Activated CD4-positive, alpha-beta memory T cell treated with anti-CD3 and anti-CD28 coated beads, Interleukin-2, amount 10 ng/mL, durations not matched to agents 7 days and 5 days (primary cell): Measurements from ENCODE around the gene GCA. TPM values are rescaled to one million over a fixed set of nuclear protein-coding genes. Genes with fewer than 3 reads are reported as not detected.

ENCODE experiments used
- CTCF ChIA-PET: fragments of 350-600 bp; sonication (Branson Sonifier 250); formaldehyde crosslinking; loops from one replicate; lab custom pipeline; 2021; ENCODE audit warnings: antibody characterized with exemption, inconsistent platforms; lab: Charles Lee
- POLR2A ChIA-PET: fragments of 350-600 bp; sonication (Branson Sonifier 250); formaldehyde crosslinking; loops from one replicate; lab custom pipeline; 2021; ENCODE audit warnings: antibody characterized with exemption; lab: Charles Lee
- DNase-seq: peaks from one replicate; pipeline ENCODE4 v3.0.0-alpha.2; 2020
- H3K27ac Mint-ChIP-seq: one replicate; pipeline ENCODE4 v1.8.0; 2021; ENCODE audit warnings: mild to moderate bottlenecking, mixed read lengths
- H3K27me3 Mint-ChIP-seq: one replicate; pipeline ENCODE4 v1.8.0; 2021; ENCODE audit warnings: mixed read lengths
- H3K36me3 Mint-ChIP-seq: one replicate; pipeline ENCODE4 v1.8.0; 2021; ENCODE audit warnings: low read depth, mixed read lengths
- H3K4me1 Mint-ChIP-seq: one replicate; pipeline ENCODE4 v1.8.0; 2021; ENCODE audit warnings: mixed read lengths
- H3K4me3 Mint-ChIP-seq: one replicate; pipeline ENCODE4 v1.8.0; 2021; ENCODE audit warnings: mild to moderate bottlenecking, mixed read lengths
- H3K9me3 Mint-ChIP-seq: one replicate; pipeline ENCODE4 v1.8.0; 2021; ENCODE audit warnings: mixed read lengths
- total RNA-seq, 2 experiments: library from RNA; stranded (reverse); gene quantifications; one replicate each; pipeline ENCODE4 v1.2.3, GENCODE V29; 2021

GCA gene
- total RNA-seq, 2 experiments from 2014 or later, result 15.4 to 17.0 TPM

- POLR2A ChIA-PET, result interaction anchor here (3.2 kb wide), 1 partner anchor 8 kb away, joined by 22 read pairs; no protein-coding TSS in a partner anchor
- peaks cover 73% of the 10 kb centered on the region for H3K4me1 Mint-ChIP-seq
- no peak for DNase-seq
- CTCF ChIA-PET, result interaction anchor here (1.0 to 3.7 kb wide), 8 partner anchors 11 to 20 kb away, joined by 3 to 20 read pairs (median 6); no protein-coding TSS in a partner anchor
- H3K27me3 Mint-ChIP-seq, result no peaks in the 10 kb centered on the region
- H3K27ac Mint-ChIP-seq, result peak overlapping the region; percentile 94
- H3K36me3 Mint-ChIP-seq, result peaks cover 46% of the 10 kb centered on the region
- H3K9me3 Mint-ChIP-seq, result no peaks in the 10 kb centered on the region
- peak overlapping the region; percentile 89 for H3K4me3 Mint-ChIP-seq
Measured at GRCh38 chr2:162316590-162316989, 27.3 kb upstream of the GCA start.

DNA sequence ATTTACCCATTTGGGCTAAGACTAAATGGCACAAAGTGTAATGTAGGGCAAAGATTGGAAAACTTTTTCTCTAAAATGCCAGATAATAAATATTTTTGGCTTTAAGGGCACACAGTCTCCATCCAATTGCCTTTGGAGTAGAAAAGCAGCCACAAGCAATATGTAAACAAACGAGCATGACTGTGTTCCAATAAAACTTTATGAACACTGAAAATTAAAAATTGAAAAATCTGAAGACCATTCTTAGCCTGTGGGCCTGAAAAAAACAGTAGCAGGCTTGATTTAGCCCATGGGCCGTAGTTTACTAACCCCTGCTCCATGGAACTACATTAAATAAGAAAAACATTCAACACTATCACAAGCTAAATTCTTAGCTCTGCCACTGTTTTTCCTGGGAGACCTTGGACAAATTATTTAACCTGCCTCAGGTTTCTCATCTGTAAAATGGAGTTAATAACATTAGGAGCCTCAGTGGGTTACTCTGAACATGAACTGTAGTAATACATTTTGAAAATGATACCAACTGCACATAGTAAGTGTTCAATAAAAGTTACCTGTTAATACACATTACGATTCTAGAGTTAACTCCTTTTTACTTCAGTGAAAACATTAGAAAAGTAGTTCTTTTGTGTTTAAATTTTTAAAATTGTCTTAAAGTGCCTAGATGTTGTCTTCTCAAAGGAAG, 26.7 kb upstream of the GCA start:
- peak overlapping the region; percentile 89 for H3K4me3 Mint-ChIP-seq
- no peaks in the 10 kb centered on the region for H3K27me3 Mint-ChIP-seq
- ChIA-PET CTCF (interaction anchor here (1.1 to 3.9 kb wide), 6 partner anchors 11 to 37 kb away, joined by 3 to 41 read pairs (median 13); no protein-coding TSS in a partner anchor), POLR2A (interaction anchor here (0.8 to 3.2 kb wide), 5 partner anchors 9 to 364 kb away, joined by 3 to 22 read pairs (median 5); partner anchors contain the start of gene DPP4)
- peaks cover 67% of the 10 kb centered on the region for H3K4me1 Mint-ChIP-seq
- DNase-seq, result no peak
- no peaks in the 10 kb centered on the region for H3K9me3 Mint-ChIP-seq
- peaks cover 41% of the 10 kb centered on the region for H3K36me3 Mint-ChIP-seq
- H3K27ac Mint-ChIP-seq, result peak overlapping the region; percentile 94

GRCh38 chr2:162317861-162318327, 26.0 kb upstream of the GCA start:
- peak; percentile 41 for DNase-seq
- Mint-ChIP-seq H3K4me3 (peak overlapping the region; percentile 89), H3K4me1 (peaks cover 60% of the 10 kb centered on the region), H3K36me3 (peaks cover 40% of the 10 kb centered on the region), H3K9me3 (no peaks in the 10 kb centered on the region), H3K27ac (peak overlapping the region; percentile 94), H3K27me3 (no peaks in the 10 kb centered on the region)
- ChIA-PET CTCF (interaction anchor here (1.1 to 3.9 kb wide), 8 partner anchors 10 to 192 kb away, joined by 3 to 41 read pairs (median 8); partner anchors contain the start of gene GCA), POLR2A (interaction anchor here (0.8 to 3.2 kb wide), 12 partner anchors 10 to 1182 kb away, joined by 3 to 22 read pairs (median 5); partner anchors contain the start of genes DPP4 and GCA)

DNA sequence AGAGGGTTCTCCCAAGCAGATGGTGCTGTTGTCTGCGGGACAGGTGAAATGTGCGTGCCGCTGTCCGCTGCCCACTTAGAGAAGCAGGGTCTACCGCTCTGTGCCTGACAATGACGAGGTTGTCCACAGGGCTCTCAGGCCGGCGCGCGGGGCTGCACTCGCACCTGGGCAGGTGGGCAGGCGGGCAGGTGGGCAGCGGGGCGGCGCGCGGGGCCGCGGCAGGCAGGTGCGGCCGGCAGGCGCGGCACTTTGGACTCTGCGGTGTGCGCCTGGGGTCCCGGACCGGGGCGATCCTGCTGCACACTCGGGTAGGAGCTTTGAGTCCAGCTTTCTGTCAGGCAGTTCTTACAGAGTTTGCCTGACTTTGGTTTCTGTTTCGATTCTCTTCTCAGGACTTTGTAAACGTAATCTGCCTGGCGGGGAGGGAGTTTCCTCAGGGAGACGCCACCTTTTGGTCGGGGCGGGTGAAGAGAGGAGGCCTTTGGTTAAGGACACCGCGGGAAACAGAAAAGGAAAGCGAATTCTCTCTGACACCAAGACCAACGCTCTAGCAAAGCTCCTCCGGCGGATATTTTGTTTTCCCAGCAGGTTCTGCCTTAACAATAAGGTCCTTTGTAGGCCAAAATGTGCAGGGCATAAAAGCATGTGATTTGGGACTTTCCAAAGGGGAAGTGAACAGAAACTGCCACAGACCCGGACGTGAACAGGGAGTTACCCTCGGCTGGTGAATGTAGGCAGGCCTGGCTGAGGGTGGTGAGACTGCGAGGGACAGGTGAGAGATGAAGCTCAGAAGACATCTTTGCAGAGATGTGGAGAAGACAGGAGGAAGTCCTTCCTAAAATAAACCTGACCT, 25.4 kb upstream of the GCA start, which contains the start of gene IFIH1:
Gene IFIH1 (minus strand): TSS at position 357 of the 853 bp plus-strand sequence. CDS start 377 bp downstream, outside the sequence.
- H3K27me3 Mint-ChIP-seq, result no peaks in the 10 kb centered on the region
- H3K9me3 Mint-ChIP-seq, result no peaks in the 10 kb centered on the region
- peaks cover 39% of the 10 kb centered on the region for H3K36me3 Mint-ChIP-seq
- ChIA-PET CTCF (interaction anchor here (0.8 to 3.9 kb wide), 12 partner anchors 10 to 372 kb away, joined by 3 to 41 read pairs (median 6); partner anchors contain the start of gene GCA), POLR2A (interaction anchor here (0.9 to 3.2 kb wide), 21 partner anchors 10 to 1182 kb away, joined by 3 to 22 read pairs (median 5); partner anchors contain the start of genes DPP4 and GCA)
- H3K4me1 Mint-ChIP-seq, result peaks cover 57% of the 10 kb centered on the region
- H3K27ac Mint-ChIP-seq, result peak within 1 kb of the TSS; percentile 94
- H3K4me3 Mint-ChIP-seq, result peak within 1 kb of the TSS; percentile 89
- peak; percentile 82 for DNase-seq

- DNase-seq, result no peak
- POLR2A ChIA-PET, result no interaction called here
- no peaks in the 10 kb centered on the region for H3K27me3 Mint-ChIP-seq
- no peaks in the 10 kb centered on the region for H3K9me3 Mint-ChIP-seq
- H3K4me3 Mint-ChIP-seq, result peak overlapping the region; percentile 6
- peaks cover 35% of the 10 kb centered on the region for H3K4me1 Mint-ChIP-seq
- no peak overlapping the region for H3K27ac Mint-ChIP-seq
- CTCF ChIA-PET, result interaction anchor here (1.5 to 3.9 kb wide), 2 partner anchors 14 to 22 kb away, joined by 3 to 41 read pairs; no protein-coding TSS in a partner anchor
- peaks cover 28% of the 10 kb centered on the region for H3K36me3 Mint-ChIP-seq
Measured at GRCh38 chr2:162320864-162321517, 22.9 kb upstream of the GCA start.

- Mint-ChIP-seq H3K27me3 (no peaks in the 10 kb centered on the region), H3K36me3 (peaks cover 17% of the 10 kb centered on the region), H3K4me1 (peaks cover 21% of the 10 kb centered on the region), H3K27ac (no peak overlapping the region), H3K9me3 (no peaks in the 10 kb centered on the region), H3K4me3 (no peak overlapping the region)
- CTCF ChIA-PET, result no interaction called here
- POLR2A ChIA-PET, result no interaction called here
- DNase-seq, result no peak
Measured at GRCh38 chr2:162324953-162325352, 19.0 kb upstream of the GCA start.

DNA sequence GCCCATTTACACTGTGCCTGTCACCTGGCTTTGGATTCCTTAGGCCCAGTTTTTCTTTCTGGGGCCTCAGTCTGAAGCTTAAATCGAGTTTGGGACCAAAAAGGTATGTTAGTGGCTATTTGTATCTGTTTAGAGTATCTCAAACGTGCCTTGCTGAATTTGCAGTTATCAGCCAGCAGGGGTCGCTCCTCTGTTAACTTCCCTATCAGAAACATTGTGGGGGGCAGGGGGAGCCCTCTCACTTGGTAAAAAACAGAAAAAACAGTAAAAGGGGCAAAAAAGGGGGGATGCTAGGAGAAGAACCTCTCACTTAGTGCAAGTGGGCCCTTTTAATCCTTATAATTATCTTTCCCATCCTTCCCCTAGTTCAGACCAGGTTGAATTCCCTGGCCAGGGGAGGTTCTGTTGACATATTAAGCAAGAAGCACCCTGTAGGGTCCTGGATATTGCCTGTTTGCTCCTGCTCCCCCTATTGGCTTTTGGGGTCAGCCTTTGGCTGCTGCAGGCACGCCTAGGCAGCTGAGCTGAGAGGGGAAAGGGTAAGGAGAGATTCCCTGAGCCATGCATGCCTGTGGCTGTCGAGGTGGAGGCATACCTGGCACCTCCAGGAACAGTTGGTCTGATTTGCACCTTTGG, 16.7 kb upstream of the GCA start:
- Mint-ChIP-seq H3K36me3 (peaks cover 12% of the 10 kb centered on the region), H3K27me3 (no peaks in the 10 kb centered on the region), H3K4me3 (no peak overlapping the region), H3K9me3 (no peaks in the 10 kb centered on the region), H3K27ac (no peak overlapping the region), H3K4me1 (peaks cover 5% of the 10 kb centered on the region)
- POLR2A ChIA-PET, result no interaction called here
- no peak for DNase-seq
- CTCF ChIA-PET, result interaction anchor here (0.7 to 2.9 kb wide), 2 partner anchors 9 to 16 kb away, joined by 3 to 20 read pairs; partner anchors contain the start of genes GCA and IFIH1

GRCh38 chr2:162327806-162328205, 16.1 kb upstream of the GCA start:
- no peak overlapping the region for H3K27ac Mint-ChIP-seq
- ChIA-PET POLR2A (interaction anchor here (0.6 kb wide), 1 partner anchor 39 kb away, joined by 3 read pairs; no protein-coding TSS in a partner anchor), CTCF (interaction anchor here (0.8 to 2.9 kb wide), 3 partner anchors 9 to 131 kb away, joined by 3 to 20 read pairs (median 5); partner anchors contain the start of gene IFIH1)
- no peak overlapping the region for H3K4me3 Mint-ChIP-seq
- no peaks in the 10 kb centered on the region for H3K27me3 Mint-ChIP-seq
- H3K9me3 Mint-ChIP-seq, result no peaks in the 10 kb centered on the region
- no peak for DNase-seq
- H3K36me3 Mint-ChIP-seq, result peaks cover 12% of the 10 kb centered on the region
- peaks cover 5% of the 10 kb centered on the region for H3K4me1 Mint-ChIP-seq

GRCh38 chr2:162328424-162329157, 15.3 kb upstream of the GCA start:
- CTCF ChIA-PET, result interaction anchor here (0.8 to 2.9 kb wide), 5 partner anchors 10 to 131 kb away, joined by 3 to 20 read pairs (median 3); partner anchors contain the start of gene IFIH1
- no peaks in the 10 kb centered on the region for H3K9me3 Mint-ChIP-seq

GRCh38 chr2:162330881-162331280, 13.1 kb upstream of the GCA start:
- Mint-ChIP-seq H3K9me3 (no peaks in the 10 kb centered on the region), H3K36me3 (peaks cover 4% of the 10 kb centered on the region), H3K27me3 (no peaks in the 10 kb centered on the region), H3K4me3 (no peak overlapping the region), H3K27ac (no peak overlapping the region), H3K4me1 (peaks cover 5% of the 10 kb centered on the region)
- ChIA-PET CTCF (no interaction called here), POLR2A (interaction anchor here (1.3 kb wide), 1 partner anchor 12 kb away, joined by 4 read pairs; no protein-coding TSS in a partner anchor)
- DNase-seq, result no peak

More at GRCh38 chr2:162328424-162329157, 15.3 kb upstream of the GCA start:
- POLR2A ChIA-PET, result interaction anchor here (0.6 to 0.9 kb wide), 2 partner anchors 10 to 40 kb away, joined by 3 read pairs; partner anchors contain the start of gene IFIH1
- no peak overlapping the region for H3K27ac Mint-ChIP-seq
- H3K4me1 Mint-ChIP-seq, result peaks cover 5% of the 10 kb centered on the region
- DNase-seq, result no peak
- H3K36me3 Mint-ChIP-seq, result peaks cover 12% of the 10 kb centered on the region
- H3K27me3 Mint-ChIP-seq, result no peaks in the 10 kb centered on the region
- no peak overlapping the region for H3K4me3 Mint-ChIP-seq
